Fibroblast of lung (primary cell): Measurements from ENCODE around the gene ERLIN1.

Experiments
- EZH2 ChIP-seq: IDR thresholded peaks from 2 replicates; pipeline ENCODE4 v1.5.1; 2012; ENCODE audit warnings: low read length, control low read depth, mild to moderate bottlenecking; ENCODE audit errors: missing control alignments
- TF ChIP-seq, protein P1 (sequence below), 2 donors: IDR thresholded peaks in 1 of 2; conservative IDR thresholded peaks in 1 of 2; 1 replicate in 1 of 2; 2 replicates in 1 of 2; pipeline ENCODE4 v1.5.1; 2011 to 2012; ENCODE audit warnings: low read length in 2 of 2, control low read depth in 1 of 2, inconsistent platforms in 1 of 2, low read depth in 1 of 2, mild to moderate bottlenecking in 1 of 2

GRCh38 chr10:100151723-100152300 lies 34.0 kb downstream of the ERLIN1 start:
- TF ChIP-seq, protein P1, sequence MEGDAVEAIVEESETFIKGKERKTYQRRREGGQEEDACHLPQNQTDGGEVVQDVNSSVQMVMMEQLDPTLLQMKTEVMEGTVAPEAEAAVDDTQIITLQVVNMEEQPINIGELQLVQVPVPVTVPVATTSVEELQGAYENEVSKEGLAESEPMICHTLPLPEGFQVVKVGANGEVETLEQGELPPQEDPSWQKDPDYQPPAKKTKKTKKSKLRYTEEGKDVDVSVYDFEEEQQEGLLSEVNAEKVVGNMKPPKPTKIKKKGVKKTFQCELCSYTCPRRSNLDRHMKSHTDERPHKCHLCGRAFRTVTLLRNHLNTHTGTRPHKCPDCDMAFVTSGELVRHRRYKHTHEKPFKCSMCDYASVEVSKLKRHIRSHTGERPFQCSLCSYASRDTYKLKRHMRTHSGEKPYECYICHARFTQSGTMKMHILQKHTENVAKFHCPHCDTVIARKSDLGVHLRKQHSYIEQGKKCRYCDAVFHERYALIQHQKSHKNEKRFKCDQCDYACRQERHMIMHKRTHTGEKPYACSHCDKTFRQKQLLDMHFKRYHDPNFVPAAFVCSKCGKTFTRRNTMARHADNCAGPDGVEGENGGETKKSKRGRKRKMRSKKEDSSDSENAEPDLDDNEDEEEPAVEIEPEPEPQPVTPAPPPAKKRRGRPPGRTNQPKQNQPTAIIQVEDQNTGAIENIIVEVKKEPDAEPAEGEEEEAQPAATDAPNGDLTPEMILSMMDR (conservative IDR thresholded peaks at IDR 0.05 in 1 of 2, IDR thresholded peaks at IDR 0.05 in 1 of 2; ENCODE audit: low read depth in 1 of 2, low read length in 2 of 2) = no peak
- TF ChIP-seq EZH2 = no peak
